ENCODE results near the gene SLCO4A1. TPM values are rescaled to one million over a fixed set of nuclear protein-coding genes. Genes with fewer than 3 reads are reported as not detected.

The SLCO4A1 gene
- total and polyA plus RNA-seq, 2 donors (not counting 1 experiment from before 2014, with no cell fraction given), result 2.1 to 79.5 TPM

- H3K9me3 ChIP-seq (ENCODE audit: control extremely low read depth in 1 of 3, control insufficient read depth in 2 of 3, insufficient read depth in 1 of 3, low read length in 2 of 3), result no peaks in the 10 kb centered on the region
- no peaks in the 10 kb centered on the region for H3K27me3 ChIP-seq (replicated peaks in 1 of 4; ENCODE audit: control extremely low read depth in 1 of 4, control insufficient read depth in 3 of 4, insufficient read depth in 4 of 4, low read length in 3 of 4)
- TF ChIP-seq EZH2 (IDR thresholded peaks at IDR 0.05; ENCODE audit: borderline replicate concordance, insufficient read depth, low read depth, low read length, poor library complexity, severe bottlenecking), result no peak
- no peak for TF ChIP-seq CTCF (IDR thresholded peaks at IDR 0.05)
- H3K4me1 Mint-ChIP-seq, result peaks cover 32% of the 10 kb centered on the region
- peak overlapping the region; percentile 77 to 94 for H3K27ac ChIP-seq (ENCODE audit: low read length in 2 of 2)
- H3K79me2 ChIP-seq (ENCODE audit: control insufficient read depth, insufficient read depth, low read length), result no peaks in the 10 kb centered on the region
- intact Hi-C loops (cut with micrococcal nuclease), result loop anchor here (1.0 kb wide), 5 partner anchors 17 to 169 kb away; partner anchors contain the start of gene SLCO4A1
- DNase-seq (no peak), ATAC-seq (ENCODE audit: low read depth) (no peak)
- no peaks in the 10 kb centered on the region for H3K27me3 Mint-ChIP-seq
- no peaks in the 10 kb centered on the region for H3K36me3 ChIP-seq (replicated peaks in 1 of 2; ENCODE audit: control extremely low read depth in 1 of 2, control insufficient read depth in 1 of 2, extremely low read depth in 1 of 2, insufficient read depth in 2 of 2, low read length in 1 of 2)
- H3K9ac ChIP-seq (ENCODE audit: low read length), result peak overlapping the region; percentile 61
- 80% methylated on average over 27 of the region's 32 CpGs for WGBS (ENCODE audit: insufficient coverage)
- H3K4me2 ChIP-seq (replicated peaks; ENCODE audit: low read depth, low read length, poor library complexity, severe bottlenecking), result peak overlapping the region; percentile 81
- no peaks in the 10 kb centered on the region for H4K20me1 ChIP-seq (ENCODE audit: control insufficient read depth, insufficient read depth, low read length, poor library complexity, severe bottlenecking)
- peak overlapping the region; percentile 85 for H3K4me3 Mint-ChIP-seq
- H3K9me3 Mint-ChIP-seq (ENCODE audit: insufficient read depth), result no peaks in the 10 kb centered on the region
- peak overlapping the region; percentile 98 for H3K27ac Mint-ChIP-seq
- H3K4me3 ChIP-seq (ENCODE audit: control extremely low read depth in 1 of 5, extremely low read depth in 1 of 5, insufficient read depth in 1 of 5, low read depth in 2 of 5, low read length in 4 of 5), result peak overlapping the region in 3 of 5 experiments; percentile 26 to 56 (median 48)
- H3K4me1 ChIP-seq (ENCODE audit: control insufficient read depth in 2 of 2, insufficient read depth in 2 of 2, low read length in 2 of 2), result peaks cover 41 to 46% of the 10 kb centered on the region in 2 donors
- CTCF ChIA-PET, result interaction anchor here (0.7 to 6.4 kb wide), 11 partner anchors 12 to 183 kb away, joined by 3 to 58 read pairs (median 10); partner anchors contain the start of gene SLCO4A1
- peak overlapping the region; percentile 60 for H2AFZ ChIP-seq (ENCODE audit: insufficient read depth, low read depth, low read length, poor library complexity, severe bottlenecking)
- POLR2A ChIA-PET, result interaction anchor here (1.2 to 4.5 kb wide), 6 partner anchors 10 to 171 kb away, joined by 3 to 26 read pairs (median 6); partner anchors contain the start of genes MRGBP and SLCO4A1
These were observed 17.4 kb upstream of the SLCO4A1 start for GRCh38 chr20:62624719-62625453.

GRCh38 chr20:62625516-62625915 is 16.8 kb upstream of the SLCO4A1 start:
- POLR2A ChIA-PET, result interaction anchor here (2.8 to 4.5 kb wide), 2 partner anchors 17 to 26 kb away, joined by 20 to 26 read pairs; partner anchors contain the start of gene SLCO4A1
- TF ChIP-seq EZH2 (IDR thresholded peaks at IDR 0.05; ENCODE audit: borderline replicate concordance, insufficient read depth, low read depth, low read length, poor library complexity, severe bottlenecking), result no peak
- no peak for TF ChIP-seq CTCF (IDR thresholded peaks at IDR 0.05)
- ATAC-seq (ENCODE audit: low read depth), result no peak
- Mint-ChIP-seq H3K9me3 (ENCODE audit: insufficient read depth) (no peaks in the 10 kb centered on the region), H3K27ac (peak overlapping the region; percentile 98), H3K4me1 (peaks cover 35% of the 10 kb centered on the region), H3K4me3 (no peak overlapping the region), H3K27me3 (no peaks in the 10 kb centered on the region)
- Histone ChIP-seq H4K20me1 (ENCODE audit: control insufficient read depth, insufficient read depth, low read length, poor library complexity, severe bottlenecking) (no peaks in the 10 kb centered on the region), H3K4me3 (ENCODE audit: control extremely low read depth in 1 of 5, extremely low read depth in 1 of 5, insufficient read depth in 1 of 5, low read depth in 2 of 5, low read length in 4 of 5) (no peak overlapping the region), H3K4me1 (ENCODE audit: control insufficient read depth in 2 of 2, insufficient read depth in 2 of 2, low read length in 2 of 2) (peaks cover 41 to 46% of the 10 kb centered on the region in 2 donors), H3K4me2 (replicated peaks; ENCODE audit: low read depth, low read length, poor library complexity, severe bottlenecking) (no peak overlapping the region), H3K27me3 (replicated peaks in 1 of 4; ENCODE audit: control extremely low read depth in 1 of 4, control insufficient read depth in 3 of 4, insufficient read depth in 4 of 4, low read length in 3 of 4) (no peaks in the 10 kb centered on the region), H3K9ac (ENCODE audit: low read length) (no peak overlapping the region), H3K27ac (ENCODE audit: low read length in 2 of 2) (no peak overlapping the region), H2AFZ (ENCODE audit: insufficient read depth, low read depth, low read length, poor library complexity, severe bottlenecking) (no peak overlapping the region), H3K36me3 (replicated peaks in 1 of 2; ENCODE audit: control extremely low read depth in 1 of 2, control insufficient read depth in 1 of 2, extremely low read depth in 1 of 2, insufficient read depth in 2 of 2, low read length in 1 of 2) (no peaks in the 10 kb centered on the region), H3K79me2 (ENCODE audit: control insufficient read depth, insufficient read depth, low read length) (no peaks in the 10 kb centered on the region), H3K9me3 (ENCODE audit: control extremely low read depth in 1 of 3, control insufficient read depth in 2 of 3, insufficient read depth in 1 of 3, low read length in 2 of 3) (no peaks in the 10 kb centered on the region)
- WGBS (ENCODE audit: insufficient coverage), result 99% methylated on average over 21 of the region's 21 CpGs
- CTCF ChIA-PET, result interaction anchor here (1.3 to 6.4 kb wide), 6 partner anchors 11 to 182 kb away, joined by 7 to 58 read pairs (median 14); partner anchors contain the start of gene SLCO4A1
- DNase-seq, result no peak
- intact Hi-C loops (cut with micrococcal nuclease), result no loop called here

Data from B cell (primary cell).